CD4-positive, alpha-beta T cell (primary cell): ENCODE data around the gene BICRAL. TPM values are rescaled to one million over a fixed set of nuclear protein-coding genes. Genes with fewer than 3 reads are reported as not detected.

Experiments
- ATAC-seq: fragments of 200-7000 bp; cut with Tn5 transposase; one replicate; pipeline ENCODE4 v1.10.0; 2022; ENCODE audit warnings: mild to moderate bottlenecking; ENCODE audit not compliant: poor library complexity
- CTCF ChIA-PET: fragments of 350-600 bp; sonication (Branson Sonifier 250); formaldehyde crosslinking; loops from one replicate; lab custom pipeline; 2021; ENCODE audit warnings: antibody characterized with exemption, inconsistent platforms; lab: Charles Lee
- POLR2A ChIA-PET: fragments of 350-600 bp; sonication (Branson Sonifier 250); formaldehyde crosslinking; loops from one replicate; lab custom pipeline; 2021; ENCODE audit warnings: antibody characterized with exemption, inconsistent platforms; lab: Charles Lee
- DNase-seq, 14 experiments: peaks; one replicate each; pipeline ENCODE4 v3.0.0-alpha.2; 2013 to 2020; ENCODE audit warnings: mixed read lengths in 2 of 14
- H3K27ac ChIP-seq, 2 donors: one replicate each; pipeline versions ENCODE4 v1.5.1 to v1.7.0; 2013; ENCODE audit warnings: low read length in 2 of 2, low read depth in 1 of 2, mild to moderate bottlenecking in 1 of 2
- H3K27me3 ChIP-seq, 2 experiments: 1 replicate in 1 of 2; 2 replicates in 1 of 2; pipeline versions ENCODE4 v1.6.1 to v1.7.0; 2013; ENCODE audit warnings: low read length in 2 of 2, control low read depth in 1 of 2, mild to moderate bottlenecking in 1 of 2, moderate library complexity in 1 of 2; ENCODE audit not compliant: insufficient read depth in 2 of 2, control insufficient read depth in 1 of 2
- H3K36me3 ChIP-seq: one replicate; pipeline ENCODE4 v1.6.1; 2013; ENCODE audit warnings: low read length, control low read depth; ENCODE audit not compliant: insufficient read depth
- H3K4me1 ChIP-seq: one replicate; pipeline ENCODE4 v1.6.1; 2013; ENCODE audit warnings: low read length, control low read depth; ENCODE audit not compliant: insufficient read depth
- H3K4me3 ChIP-seq: one replicate; pipeline ENCODE4 v1.5.1; 2013; ENCODE audit warnings: mild to moderate bottlenecking, low read length, moderate library complexity
- H3K9me3 ChIP-seq, 2 experiments: 1 replicate in 1 of 2; 2 replicates in 1 of 2; pipeline versions ENCODE4 v1.6.1 to v1.7.0; 2013; ENCODE audit warnings: low read length in 2 of 2, mild to moderate bottlenecking in 2 of 2, control low read depth in 1 of 2, moderate library complexity in 1 of 2; ENCODE audit not compliant: control insufficient read depth in 1 of 2, insufficient read depth in 1 of 2
- H3K27ac Mint-ChIP-seq: one replicate; pipeline ENCODE4 v1.8.0; 2020; ENCODE audit warnings: mixed read lengths
- H3K27me3 Mint-ChIP-seq: one replicate; pipeline ENCODE4 v1.8.0; 2021; ENCODE audit warnings: mixed read lengths
- H3K36me3 Mint-ChIP-seq: one replicate; pipeline ENCODE4 v1.8.0; 2021; ENCODE audit warnings: low read depth, mixed read lengths
- H3K4me1 Mint-ChIP-seq: one replicate; pipeline ENCODE4 v1.8.0; 2021; ENCODE audit warnings: low read depth, mixed read lengths
- H3K4me3 Mint-ChIP-seq: one replicate; pipeline ENCODE4 v1.8.0; 2020; ENCODE audit warnings: mild to moderate bottlenecking, mixed read lengths
- H3K9me3 Mint-ChIP-seq: one replicate; pipeline ENCODE4 v1.8.0; 2020; ENCODE audit warnings: mixed read lengths
- CTCF ChIP-seq: fragments of 200-600 bp; IDR thresholded peaks from one replicate; pipeline ENCODE4 v1.8.0; 2022; ENCODE audit warnings: antibody characterized with exemption, mild to moderate bottlenecking
- intact Hi-C, 2 experiments: fragments of 100-400 bp; cut with DNase I in 1 of 2; cut with micrococcal nuclease in 1 of 2; formaldehyde crosslinking; loops; one replicate each; pipeline versions ENCODE4 v1.15.1 to v1.9.0; 2023 to 2025; cut with DNase I, micrococcal nuclease
- total RNA-seq, 174 experiments: library from RNA in 2 of 174; stranded (reverse) in 2 of 174; gene quantifications; one replicate each; pipeline ENCODE4 v1.2.3 and lab custom pipeline; 2021 to 2026

The BICRAL gene
- total RNA-seq, 2 experiments from 2014 or later, result 15.0 to 15.8 TPM

GRCh38 chr6:42783876-42784642, 2.2 kb downstream of the BICRAL start:
- Mint-ChIP-seq H3K27me3 (no peaks in the 10 kb centered on the region), H3K4me1 (peaks cover 21% of the 10 kb centered on the region), H3K27ac (no peak overlapping the region), H3K36me3 (peaks cover 39% of the 10 kb centered on the region), H3K4me3 (no peak overlapping the region), H3K9me3 (no peaks in the 10 kb centered on the region)
- Histone ChIP-seq H3K4me1 (peaks cover 55% of the 10 kb centered on the region), H3K9me3 (no peaks in the 10 kb centered on the region), H3K4me3 (peak overlapping the region; percentile 81), H3K27me3 (no peaks in the 10 kb centered on the region), H3K36me3 (peaks cover 2% of the 10 kb centered on the region), H3K27ac (peak overlapping the region; percentile 100)
- ATAC-seq, result peak; percentile 8
- ChIA-PET POLR2A (interaction anchor here (0.6 to 22.3 kb wide), 19 partner anchors 9 to 145 kb away, joined by 3 to 1427 read pairs (median 7); partner anchors contain the start of genes CNPY3, RPL7L1 and TBCC), CTCF (interaction anchor here (0.6 to 3.1 kb wide), 4 partner anchors 13 to 437 kb away, joined by 3 to 11 read pairs (median 4); no protein-coding TSS in a partner anchor)
- intact Hi-C loops, result loop anchor here (1.0 to 10.0 kb wide), 4 partner anchors 38 to 391 kb away; partner anchors contain the start of genes RPL7L1 (in 1 of the 2), SRF (in 1 of the 2) and TBCC (in 1 of the 2)
- TF ChIP-seq CTCF, result no peak
- peak in 3 of 14 experiments; percentile 51 to 52 (median 51) for DNase-seq

- Histone ChIP-seq H3K36me3 (peaks cover 2% of the 10 kb centered on the region), H3K27ac (peak overlapping the region; percentile 100), H3K4me3 (peak overlapping the region; percentile 81), H3K9me3 (no peaks in the 10 kb centered on the region), H3K4me1 (peaks cover 53% of the 10 kb centered on the region), H3K27me3 (no peaks in the 10 kb centered on the region)
- POLR2A ChIA-PET, result interaction anchor here (0.6 to 22.3 kb wide), 12 partner anchors 8 to 145 kb away, joined by 4 to 1427 read pairs (median 8); partner anchors contain the start of genes CNPY3, RPL7L1 and TBCC
- DNase-seq, result no peak
- H3K36me3 Mint-ChIP-seq, result peaks cover 44% of the 10 kb centered on the region
- no peaks in the 10 kb centered on the region for H3K27me3 Mint-ChIP-seq
- no peak overlapping the region for H3K27ac Mint-ChIP-seq
- H3K9me3 Mint-ChIP-seq, result no peaks in the 10 kb centered on the region
- no peak for TF ChIP-seq CTCF
- H3K4me1 Mint-ChIP-seq, result peaks cover 19% of the 10 kb centered on the region
- no peak for ATAC-seq
- intact Hi-C loops, result loop anchor here (2.0 to 10.0 kb wide), 6 partner anchors 37 to 642 kb away; partner anchors contain the start of genes ABCC10 (in 1 of the 2), RPL7L1 (in 1 of the 2) and SRF (in 1 of the 2)
- CTCF ChIA-PET, result interaction anchor here (0.6 to 3.1 kb wide), 6 partner anchors 14 to 438 kb away, joined by 3 to 11 read pairs (median 4); no protein-coding TSS in a partner anchor
- H3K4me3 Mint-ChIP-seq, result no peak overlapping the region
These were observed 3.1 kb downstream of the BICRAL start for GRCh38 chr6:42784717-42785498.

GRCh38 chr6:42786525-42786985, 4.7 kb downstream of the BICRAL start:
- Mint-ChIP-seq H3K27me3 (no peaks in the 10 kb centered on the region), H3K4me1 (peaks cover 21% of the 10 kb centered on the region), H3K36me3 (peaks cover 46% of the 10 kb centered on the region), H3K9me3 (no peaks in the 10 kb centered on the region), H3K4me3 (no peak overlapping the region), H3K27ac (no peak overlapping the region)
- ChIA-PET POLR2A (interaction anchor here (1.3 to 22.3 kb wide), 7 partner anchors 14 to 125 kb away, joined by 3 to 1427 read pairs (median 5); partner anchors contain the start of genes RPL7L1 and TBCC), CTCF (interaction anchor here (1.2 to 2.1 kb wide), 3 partner anchors 12 to 40 kb away, joined by 3 to 6 read pairs (median 5); partner anchors contain the start of gene TBCC)
- intact Hi-C loops, result loop anchor here (5.0 to 10.0 kb wide), 4 partner anchors 36 to 641 kb away; partner anchors contain the start of genes ABCC10 (in 1 of the 2) and SRF (in 1 of the 2)
- Histone ChIP-seq H3K4me1 (peaks cover 54% of the 10 kb centered on the region), H3K27ac (no peak overlapping the region), H3K9me3 (no peaks in the 10 kb centered on the region), H3K36me3 (peaks cover 2% of the 10 kb centered on the region), H3K4me3 (no peak overlapping the region), H3K27me3 (no peaks in the 10 kb centered on the region)
- DNase-seq (no peak), ATAC-seq (no peak)
- TF ChIP-seq CTCF, result no peak
